ENCODE measurements around the gene STARD5. TPM values are rescaled to one million over a fixed set of nuclear protein-coding genes. Genes with fewer than 3 reads are reported as not detected.

The STARD5 gene
- total and polyA plus RNA-seq, 10 donors: 6.4 to 18.9 (median 10.9) TPM

DNA sequence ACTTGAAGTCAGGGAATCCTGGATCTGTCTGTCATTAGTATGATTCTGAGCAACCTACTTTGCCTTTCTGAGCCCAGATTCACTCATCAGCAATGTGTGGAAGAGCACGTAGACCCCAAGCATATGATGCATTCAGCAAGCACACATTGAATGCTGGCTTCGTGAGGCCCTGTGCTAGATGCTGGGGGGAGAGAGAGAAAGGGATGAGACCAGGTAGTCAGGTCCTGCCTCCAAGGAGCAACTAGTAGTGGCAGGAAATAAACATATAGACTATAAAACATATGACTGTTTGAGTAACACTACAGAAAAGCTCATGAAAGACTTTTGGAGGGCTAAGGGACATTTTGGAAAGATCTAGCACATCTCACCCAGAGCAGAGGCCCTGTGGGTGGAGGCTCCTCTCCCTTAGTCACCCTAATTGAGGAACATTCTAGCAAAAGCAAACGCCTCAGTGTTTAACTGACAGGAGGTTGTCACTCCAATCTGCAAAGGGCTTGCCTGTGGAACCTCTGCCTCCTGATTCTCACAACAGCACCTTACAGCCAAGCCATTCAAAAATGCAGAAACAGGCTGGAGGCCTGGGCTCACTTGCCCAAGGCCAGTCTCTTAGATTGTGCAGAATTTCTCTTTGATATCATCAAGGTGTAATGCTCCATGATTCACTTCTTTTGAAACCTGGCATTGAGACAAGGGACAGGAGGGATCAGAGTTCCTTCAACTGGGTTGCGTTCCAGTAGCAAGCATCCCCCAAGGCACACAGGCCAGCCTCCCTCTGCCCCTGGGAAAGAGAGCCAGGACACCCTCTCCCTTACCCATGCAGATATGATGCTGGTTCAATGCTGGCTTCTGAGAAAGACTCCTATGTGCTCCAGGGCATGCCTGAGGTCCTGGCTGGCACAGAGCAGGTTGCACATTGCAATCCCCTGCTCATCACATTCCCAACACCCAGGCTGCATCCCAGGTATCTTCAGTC is 26.1 kb downstream of the STARD5 start:
- intact Hi-C loops (cut with DNase I; ENCODE audit: low total_unique reads): no loop called here
- Histone ChIP-seq H3K36me3 (peaks cover 0 to 51% (median 34%) of the 10 kb centered on the region in 6 donors), H3K4me3 (peak overlapping the region; percentile 57 to 87 (median 70)), H3K9me3 (no peaks in the 10 kb centered on the region), H3K27ac (peak overlapping the region; percentile 82 to 98 (median 92)), H3K27me3 (replicated peaks in 1 of 7) (no peaks in the 10 kb centered on the region), H3K4me1 (peaks cover 34 to 100% (median 87%) of the 10 kb centered on the region in 6 donors)
- DNase-seq: peak; percentile 74
- TF ChIP-seq POLR2A (IDR thresholded peaks at IDR 0.05) (no peak), POLR2AphosphoS5 (IDR thresholded peaks at IDR 0.05) (peak in 1 of 3 donors; percentile 35)
- TF ChIP-seq, protein P1, sequence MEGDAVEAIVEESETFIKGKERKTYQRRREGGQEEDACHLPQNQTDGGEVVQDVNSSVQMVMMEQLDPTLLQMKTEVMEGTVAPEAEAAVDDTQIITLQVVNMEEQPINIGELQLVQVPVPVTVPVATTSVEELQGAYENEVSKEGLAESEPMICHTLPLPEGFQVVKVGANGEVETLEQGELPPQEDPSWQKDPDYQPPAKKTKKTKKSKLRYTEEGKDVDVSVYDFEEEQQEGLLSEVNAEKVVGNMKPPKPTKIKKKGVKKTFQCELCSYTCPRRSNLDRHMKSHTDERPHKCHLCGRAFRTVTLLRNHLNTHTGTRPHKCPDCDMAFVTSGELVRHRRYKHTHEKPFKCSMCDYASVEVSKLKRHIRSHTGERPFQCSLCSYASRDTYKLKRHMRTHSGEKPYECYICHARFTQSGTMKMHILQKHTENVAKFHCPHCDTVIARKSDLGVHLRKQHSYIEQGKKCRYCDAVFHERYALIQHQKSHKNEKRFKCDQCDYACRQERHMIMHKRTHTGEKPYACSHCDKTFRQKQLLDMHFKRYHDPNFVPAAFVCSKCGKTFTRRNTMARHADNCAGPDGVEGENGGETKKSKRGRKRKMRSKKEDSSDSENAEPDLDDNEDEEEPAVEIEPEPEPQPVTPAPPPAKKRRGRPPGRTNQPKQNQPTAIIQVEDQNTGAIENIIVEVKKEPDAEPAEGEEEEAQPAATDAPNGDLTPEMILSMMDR (IDR thresholded peaks at IDR 0.05 in 8 of 11, conservative IDR thresholded peaks at IDR 0.05 in 3 of 11): no peak
- WGBS, 5 donors: 24 to 51% (median 29%) methylated on average over 4 of the region's 4 CpGs

DNA sequence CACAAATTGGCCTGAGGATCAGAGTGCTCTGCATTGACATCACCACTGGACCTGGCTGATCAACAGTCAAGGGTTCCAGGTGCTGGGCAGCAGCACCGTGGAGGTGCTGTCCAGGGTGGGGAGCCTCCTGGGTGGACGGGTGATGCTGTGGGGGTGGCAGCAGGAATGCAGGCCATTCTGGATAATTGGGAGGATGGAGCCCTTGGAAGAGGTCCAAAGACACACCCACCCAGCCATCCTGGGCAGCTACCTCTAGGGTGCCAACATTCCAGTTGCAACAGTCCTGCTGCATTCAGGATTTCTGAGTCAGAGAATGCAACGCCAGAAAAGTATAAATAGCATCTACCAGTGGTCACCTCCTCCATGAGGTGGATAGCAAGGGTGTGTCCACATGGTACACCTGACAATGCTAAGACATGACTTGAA is 26.8 kb downstream of the STARD5 start:
- H3K36me3 ChIP-seq: peaks cover 0 to 44% (median 28%) of the 10 kb centered on the region in 6 donors
- H3K4me3 ChIP-seq: peak overlapping the region; percentile 57 to 87 (median 70)
- H3K9me3 ChIP-seq: no peaks in the 10 kb centered on the region
- WGBS, 5 donors: 10 to 15% (median 12%) methylated on average over 3 of the region's 3 CpGs
- intact Hi-C loops (cut with DNase I; ENCODE audit: low total_unique reads): no loop called here
- TF ChIP-seq POLR2AphosphoS5 (IDR thresholded peaks at IDR 0.05) (peak in 1 of 3 donors; percentile 54), POLR2A (IDR thresholded peaks at IDR 0.05) (no peak)
- TF ChIP-seq, protein P1 (IDR thresholded peaks at IDR 0.05 in 8 of 11, conservative IDR thresholded peaks at IDR 0.05 in 3 of 11): peak in 3 of 11 experiments; percentile 1 to 9 (median 4)
- no peaks in the 10 kb centered on the region for H3K27me3 ChIP-seq (replicated peaks in 1 of 7)
- H3K27ac ChIP-seq: peak overlapping the region; percentile 82 to 98 (median 92)
- H3K4me1 ChIP-seq: peaks cover 34 to 100% (median 87%) of the 10 kb centered on the region in 6 donors
- peak; percentile 85 for DNase-seq

GRCh38 chr15:81296673-81297072 is 27.3 kb downstream of the STARD5 start:
- Histone ChIP-seq H3K36me3 (peaks cover 0 to 39% (median 23%) of the 10 kb centered on the region in 6 donors), H3K4me3 (peak overlapping the region; percentile 57 to 87 (median 70)), H3K4me1 (peaks cover 33 to 100% (median 87%) of the 10 kb centered on the region in 6 donors), H3K9me3 (no peaks in the 10 kb centered on the region), H3K27ac (peak overlapping the region; percentile 82 to 98 (median 92)), H3K27me3 (replicated peaks in 1 of 7) (no peaks in the 10 kb centered on the region)
- DNase-seq: peak; percentile 94
- TF ChIP-seq POLR2A (IDR thresholded peaks at IDR 0.05): peak; percentile 85 to 91 (median 91)
- TF ChIP-seq, protein P1 (IDR thresholded peaks at IDR 0.05 in 8 of 11, conservative IDR thresholded peaks at IDR 0.05 in 3 of 11): peak in 3 of 11 experiments; percentile 13 to 21 (median 19)
- TF ChIP-seq POLR2AphosphoS5 (IDR thresholded peaks at IDR 0.05): peak; percentile 85 to 99 (median 97)
- intact Hi-C loops (cut with DNase I; ENCODE audit: low total_unique reads): no loop called here
- 5 to 18% (median 10%) methylated on average over 11 of the region's 11 CpGs for WGBS, 5 donors
